HCT116 (cell line): Measurements from ENCODE around the gene CA11. TPM values are rescaled to one million over a fixed set of nuclear protein-coding genes. Genes with fewer than 3 reads are reported as not detected.

Source experiments
- ATAC-seq: fragments of 200-7000 bp; cut with Tn5 transposase; 2 replicates; pipeline ENCODE4 v1.9.1; 2020; ENCODE audit warnings: mild to moderate bottlenecking, moderate library complexity
- BruUV-seq: library from RNA; stranded (reverse); fragments of 400-500 nt; replicated peaks from 2 replicates; lab custom pipeline; 2021; lab: Mats Ljungman, UMichigan
- CTCF ChIA-PET: fragments of 300-600 bp; sonication (Branson Sonifier 250); formaldehyde crosslinking; loops from one replicate; lab custom pipeline; 2021; ENCODE audit warnings: antibody characterized with exemption; lab: Charles Lee
- POLR2A ChIA-PET: fragments of 300-600, 350-600 bp; sonication (Branson Sonifier 250); formaldehyde crosslinking; loops from one replicate; lab custom pipeline; 2021; ENCODE audit warnings: antibody characterized with exemption; lab: Charles Lee
- RAD21 ChIA-PET, 2 experiments: fragments of 300-600 bp; sonication (Branson Sonifier 250); formaldehyde crosslinking; loops; one replicate each; lab custom pipeline; 2023; ENCODE audit warnings: low total read pairs in 2 of 2; ENCODE audit not compliant: uncharacterized antibody in 2 of 2, unreplicated experiment in 2 of 2, low non-redundant PET in 1 of 2; lab: Charles Lee
- DNase-seq: peaks from one replicate; pipeline ENCODE4 v3.0.0-alpha.2; 2010; ENCODE audit warnings: low read depth, low spot score
- H2AFZ ChIP-seq: fragments of 200-600 bp; shearing (Covaris generic), sonication (generic); 2 replicates; pipeline ENCODE4 v1.6.1; 2017; ENCODE audit warnings: low read depth, mixed run types, mixed read lengths, antibody characterized with exemption, low read length; ENCODE audit not compliant: poor library complexity, severe bottlenecking
- H3K27ac ChIP-seq: 2 replicates; pipeline ENCODE4 v1.5.1; 2012; ENCODE audit warnings: low read depth, low read length
- H3K27me3 ChIP-seq: fragments of 200-600 bp; sonication (generic); 2 replicates; pipeline ENCODE4 v1.6.1; 2016; ENCODE audit warnings: mixed run types, low read length, mixed read lengths; ENCODE audit not compliant: insufficient read depth
- H3K36me3 ChIP-seq, 2 experiments: fragments of 200-500 bp in 1 of 2; fragments of 200-600 bp in 1 of 2; sonication (Bioruptor generic) in 1 of 2; sonication (generic) in 1 of 2; 2 replicates each; pipeline versions ENCODE4 v1.5.1 to v1.6.1; 2014 to 2016; ENCODE audit warnings: low read length in 2 of 2, inconsistent platforms in 1 of 2, mixed read lengths in 1 of 2, mixed run types in 1 of 2; ENCODE audit not compliant: insufficient read depth in 2 of 2, control insufficient read depth in 1 of 2
- H3K4me1 ChIP-seq, 2 experiments: fragments of 200-600 bp in 1 of 2; sonication (generic) in 1 of 2; 2 replicates each; pipeline versions ENCODE4 v1.5.1 to v1.6.1; 2012 to 2017; ENCODE audit warnings: low read length in 2 of 2, inconsistent platforms in 1 of 2, mild to moderate bottlenecking in 1 of 2, mixed read lengths in 1 of 2, mixed run types in 1 of 2, moderate library complexity in 1 of 2; ENCODE audit not compliant: insufficient read depth in 2 of 2, control insufficient read depth in 1 of 2
- H3K4me2 ChIP-seq: fragments of 200-600 bp; sonication (generic); 2 replicates; pipeline ENCODE4 v1.6.1; 2017; ENCODE audit warnings: mixed run types, low read length, mixed read lengths
- H3K4me3 ChIP-seq, 2 experiments: fragments of 200-600 bp in 1 of 2; sonication (generic) in 1 of 2; replicated peaks in 1 of 2; 2 replicates each; pipeline ENCODE4 v1.5.1; 2011 to 2016; ENCODE audit warnings: low read length in 2 of 2, control low read depth in 1 of 2, low read depth in 1 of 2, mild to moderate bottlenecking in 1 of 2, mixed read lengths in 1 of 2, mixed run types in 1 of 2
- H3K79me2 ChIP-seq: fragments of 200-600 bp; sonication (generic); 2 replicates; pipeline ENCODE4 v1.6.1; 2017; ENCODE audit warnings: mild to moderate bottlenecking, mixed run types, low read length, moderate library complexity, mixed read lengths; ENCODE audit not compliant: insufficient read depth
- H3K9ac ChIP-seq: fragments of 200-600 bp; sonication (generic); 2 replicates; pipeline ENCODE4 v1.6.1; 2016; ENCODE audit warnings: low read length, mixed read lengths
- H3K9me2 ChIP-seq: fragments of 200-600 bp; sonication (generic), shearing (Covaris generic); 2 replicates; pipeline ENCODE4 v1.6.1; 2017; ENCODE audit warnings: mixed run types, mild to moderate bottlenecking, moderate library complexity; ENCODE audit not compliant: insufficient read depth
- H3K9me3 ChIP-seq, 2 experiments: fragments of 200-500 bp in 1 of 2; fragments of 200-600 bp in 1 of 2; sonication (Bioruptor generic) in 1 of 2; sonication (generic) in 1 of 2; 2 replicates each; pipeline ENCODE4 v1.6.1; 2014 to 2017; ENCODE audit warnings: low read length in 2 of 2, mixed read lengths in 2 of 2, inconsistent platforms in 1 of 2, low read depth in 1 of 2, mild to moderate bottlenecking in 1 of 2, mixed run types in 1 of 2, moderate library complexity in 1 of 2; ENCODE audit not compliant: control insufficient read depth in 1 of 2, insufficient read depth in 1 of 2
- H4K20me1 ChIP-seq: fragments of 200-600 bp; sonication (generic), shearing (Covaris generic); 2 replicates; pipeline ENCODE4 v1.6.1; 2017; ENCODE audit warnings: mixed run types, mild to moderate bottlenecking, moderate library complexity; ENCODE audit not compliant: insufficient read depth
- ATF3 ChIP-seq: IDR thresholded peaks from 2 replicates; pipeline ENCODE4 v1.6.1; 2012
- CBX3 ChIP-seq: IDR thresholded peaks from 2 replicates; pipeline ENCODE4 v1.6.1; 2012; ENCODE audit warnings: low read depth
- CEBPB ChIP-seq: IDR thresholded peaks from 2 replicates; pipeline ENCODE4 v1.6.1; 2012; ENCODE audit warnings: low read depth
- ELF1 ChIP-seq: IDR thresholded peaks from 2 replicates; pipeline ENCODE4 v1.6.1; 2012; ENCODE audit warnings: low read depth, borderline replicate concordance
- EZH2 ChIP-seq: fragments of 200-600 bp; sonication (generic); IDR thresholded peaks from 2 replicates; pipeline ENCODE4 v1.6.1; 2017; ENCODE audit warnings: antibody characterized with exemption, mixed run types
- FOSL1 ChIP-seq: IDR thresholded peaks from 2 replicates; pipeline ENCODE4 v1.6.1; 2012; ENCODE audit warnings: low read depth
- POLR2A ChIP-seq: IDR thresholded peaks from 2 replicates; pipeline ENCODE4 v1.7.0; 2011; ENCODE audit warnings: borderline replicate concordance; ENCODE audit not compliant: insufficient read depth, insufficient read length; ENCODE audit errors: extremely low read depth
- REST ChIP-seq: IDR thresholded peaks from 2 replicates; pipeline ENCODE4 v1.6.1; 2012; ENCODE audit warnings: low read depth
- SIN3A ChIP-seq: IDR thresholded peaks from 2 replicates; pipeline ENCODE4 v1.6.1; 2012; ENCODE audit warnings: low read depth
- SRF ChIP-seq: IDR thresholded peaks from 2 replicates; pipeline ENCODE4 v1.6.1; 2012; ENCODE audit warnings: low read depth
- TCF7L2 ChIP-seq: IDR thresholded peaks from 2 replicates; pipeline ENCODE4 v1.7.0; 2011; ENCODE audit warnings: borderline replicate concordance, inconsistent platforms; ENCODE audit not compliant: insufficient read depth, insufficient read length; ENCODE audit errors: extremely low read depth
- ZFX ChIP-seq: fragments of 450-650 bp; IDR thresholded peaks from 2 replicates; pipeline ENCODE4 v1.6.1; 2017
- ZNF274 ChIP-seq: fragments of 200-500 bp; sonication (Bioruptor generic); IDR thresholded peaks from 2 replicates; pipeline ENCODE4 v1.6.1; 2014; ENCODE audit warnings: mild to moderate bottlenecking, low read depth, low read length, inconsistent platforms
- intact Hi-C: fragments of 100-400 bp; cut with micrococcal nuclease; formaldehyde crosslinking; loops from 2 replicates; pipeline ENCODE4 v1.10.0; 2022
- total RNA-seq: library from RNA; stranded (reverse); gene quantifications from one replicate; pipeline ENCODE4 v1.2.1, GENCODE V29; 2021; ENCODE audit not compliant: unreplicated experiment

Gene CA11
- total RNA-seq, 1 experiment from 2014 or later: 29.6 TPM

GRCh38 chr19:48596679-48597465, 49.1 kb downstream of the CA11 start (continued):
- TF ChIP-seq FOSL1 (no peak), SRF (no peak), SIN3A (no peak), ATF3 (no peak)
- TF ChIP-seq, all 23 proteins: peak for 0

- no peak for DNase-seq
- no peaks in the 10 kb centered on the region for H3K36me3 ChIP-seq
- no peak for ATAC-seq
- intact Hi-C loops: no loop called here
- H3K9me2 ChIP-seq: no peaks in the 10 kb centered on the region
- H3K9ac ChIP-seq: no peak overlapping the region
- no peaks in the 10 kb centered on the region for H3K27me3 ChIP-seq
- H3K79me2 ChIP-seq: no peaks in the 10 kb centered on the region
- H4K20me1 ChIP-seq: no peaks in the 10 kb centered on the region
- no peak overlapping the region for H2AFZ ChIP-seq
- ChIA-PET CTCF (no interaction called here), POLR2A (interaction anchor here (0.6 kb wide), 1 partner anchor 272 kb away, joined by 3 read pairs; no protein-coding TSS in a partner anchor), RAD21 (no interaction called here)
- TF ChIP-seq ATF3 (no peak), CBX3 (no peak), ZNF274 (no peak), ZFX (no peak), SIN3A (no peak), POLR2A (no peak), TCF7L2 (no peak), EZH2 (no peak), REST (no peak), ELF1 (no peak), CEBPB (no peak)
- no TSS peak for BruUV-seq
- no peak overlapping the region for H3K4me3 ChIP-seq
- no peak overlapping the region for H3K27ac ChIP-seq
- H3K4me1 ChIP-seq: no peaks in the 10 kb centered on the region
- no peaks in the 10 kb centered on the region for H3K9me3 ChIP-seq
- H3K4me2 ChIP-seq: no peak overlapping the region
Measured at GRCh38 chr19:48596237-48596636, 49.8 kb downstream of the CA11 start.
